ENCODE measurements around the gene AMBP. TPM values are rescaled to one million over a fixed set of nuclear protein-coding genes. Genes with fewer than 3 reads are reported as not detected.

Gene AMBP
- total and polyA plus RNA-seq, 2 of the 13 experiments (the other 11 are each of a cell fraction or from before 2014, with no cell fraction given) = 1,510 to 2,580 TPM

DNA sequence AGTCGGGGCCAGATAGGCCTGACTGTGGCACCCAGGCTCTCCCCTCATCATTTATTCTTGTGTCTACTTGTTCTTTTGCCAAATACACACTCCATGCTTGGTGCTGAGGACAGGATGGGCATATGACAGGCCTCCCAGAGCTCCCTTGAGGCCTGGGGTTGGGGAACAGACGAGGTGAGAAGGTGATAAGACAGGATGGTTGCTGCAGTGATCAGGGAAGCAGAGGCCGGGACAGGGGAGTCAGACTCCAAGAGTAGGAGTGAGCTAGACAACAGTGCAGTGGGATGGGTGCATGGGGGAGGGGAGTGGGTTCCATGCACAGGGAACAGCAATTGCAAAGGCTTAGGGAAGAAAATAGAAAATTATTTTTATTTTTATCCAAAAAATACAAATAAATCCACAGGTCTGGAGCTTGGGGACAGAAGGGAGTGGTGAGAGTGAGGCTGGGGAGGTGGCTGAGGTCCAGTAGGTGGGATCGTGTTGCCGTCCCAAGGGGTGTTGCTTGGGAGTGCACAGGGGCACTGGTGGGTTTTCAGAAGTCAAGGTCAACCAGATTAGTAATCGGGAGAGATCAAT, 3.4 kb upstream of the AMBP start (continued):
- TF ChIP-seq ARID2 (CRISPR knock-in tag; IDR thresholded peaks at IDR 0.05; ENCODE audit: borderline replicate concordance) (no peak), ZNF446 (CRISPR knock-in tag; IDR thresholded peaks at IDR 0.05) (0 out of 2 replicates have a peak, but pooled peaks have one; percentile 12), ZSCAN21 (CRISPR knock-in tag; IDR thresholded peaks at IDR 0.05; ENCODE audit: borderline replicate concordance) (peak; percentile 1; the same call in 1 of the 2 replicates), ZNF713 (CRISPR knock-in tag; IDR thresholded peaks at IDR 0.05) (no peak; the same call in 1 of the 2 replicates), NFKB2 (CRISPR knock-in tag; IDR thresholded peaks at IDR 0.05; ENCODE audit: borderline replicate concordance) (0 out of 2 replicates have a peak, but pooled peaks have one; percentile 44), ZC3H4 (CRISPR knock-in tag; IDR thresholded peaks at IDR 0.05; ENCODE audit: borderline replicate concordance) (peak; percentile 83; the same call in 1 of the 2 replicates), RBM39 (IDR thresholded peaks at IDR 0.05; ENCODE audit: low read depth, low read length, poor library complexity, severe bottlenecking) (peak; percentile 18), MAFF (IDR thresholded peaks at IDR 0.05; ENCODE audit: low read depth, low read length) (no peak), CHD4 (IDR thresholded peaks at IDR 0.05; ENCODE audit: borderline replicate concordance, low read length) (0 out of 2 replicates have a peak, but pooled peaks have one; percentile 41), ZNF274 (CRISPR knock-in tag; IDR thresholded peaks at IDR 0.05) (0 out of 2 replicates have a peak, but pooled peaks have one; percentile 4), TSC22D2 (CRISPR knock-in tag; IDR thresholded peaks at IDR 0.05; ENCODE audit: borderline replicate concordance) (no peak), ZNF781 (CRISPR knock-in tag; IDR thresholded peaks at IDR 0.05; ENCODE audit: borderline replicate concordance, not compliant biosample characterization) (no peak)
- TF ChIP-seq, protein P1, sequence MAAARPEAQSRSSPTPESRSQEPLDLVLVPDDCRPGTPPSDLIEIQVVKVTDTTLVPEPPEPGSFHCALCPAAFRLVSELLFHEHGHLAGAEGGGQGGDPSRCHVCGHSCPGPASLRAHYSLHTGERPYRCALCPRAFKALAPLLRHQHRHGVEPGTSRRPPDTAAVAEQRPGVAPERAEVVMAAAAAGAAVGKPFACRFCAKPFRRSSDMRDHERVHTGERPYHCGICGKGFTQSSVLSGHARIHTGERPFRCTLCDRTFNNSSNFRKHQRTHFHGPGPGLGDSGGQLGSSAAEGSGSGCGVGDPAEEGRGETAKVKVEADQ (CRISPR knock-in tag; IDR thresholded peaks at IDR 0.05; ENCODE audit: borderline replicate concordance) = no peak
- TF ChIP-seq, protein P2, sequence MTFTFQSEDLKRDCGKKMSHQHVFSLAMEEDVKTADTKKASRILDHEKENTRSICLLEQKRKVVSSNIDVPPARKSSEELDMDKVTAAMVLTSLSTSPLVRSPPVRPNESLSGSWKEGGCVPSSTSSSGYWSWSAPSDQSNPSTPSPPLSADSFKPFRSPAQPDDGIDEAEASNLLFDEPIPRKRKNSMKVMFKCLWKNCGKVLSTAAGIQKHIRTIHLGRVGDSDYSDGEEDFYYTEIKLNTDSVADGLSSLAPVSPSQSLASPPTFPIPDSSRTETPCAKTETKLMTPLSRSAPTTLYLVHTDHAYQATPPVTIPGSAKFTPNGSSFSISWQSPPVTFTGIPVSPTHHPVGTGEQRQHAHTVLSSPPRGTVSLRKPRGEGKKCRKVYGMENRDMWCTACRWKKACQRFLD (CRISPR knock-in tag; IDR thresholded peaks at IDR 0.05; ENCODE audit: borderline replicate concordance) = 0 out of 2 replicates have a peak, but pooled peaks have one; percentile 11
- TF ChIP-seq, protein P3, sequence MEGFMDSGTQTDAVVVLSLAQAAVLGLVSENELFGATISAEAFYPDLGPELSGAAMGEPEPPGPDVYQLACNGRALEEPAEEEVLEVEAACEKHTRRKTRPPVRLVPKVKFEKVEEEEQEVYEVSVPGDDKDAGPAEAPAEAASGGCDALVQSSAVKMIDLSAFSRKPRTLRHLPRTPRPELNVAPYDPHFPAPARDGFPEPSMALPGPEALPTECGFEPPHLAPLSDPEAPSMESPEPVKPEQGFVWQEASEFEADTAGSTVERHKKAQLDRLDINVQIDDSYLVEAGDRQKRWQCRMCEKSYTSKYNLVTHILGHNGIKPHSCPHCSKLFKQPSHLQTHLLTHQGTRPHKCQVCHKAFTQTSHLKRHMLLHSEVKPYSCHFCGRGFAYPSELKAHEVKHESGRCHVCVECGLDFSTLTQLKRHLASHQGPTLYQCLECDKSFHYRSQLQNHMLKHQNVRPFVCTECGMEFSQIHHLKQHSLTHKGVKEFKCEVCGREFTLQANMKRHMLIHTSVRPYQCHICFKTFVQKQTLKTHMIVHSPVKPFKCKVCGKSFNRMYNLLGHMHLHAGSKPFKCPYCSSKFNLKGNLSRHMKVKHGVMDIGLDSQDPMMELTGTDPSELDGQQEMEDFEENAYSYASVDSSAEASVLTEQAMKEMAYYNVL (CRISPR knock-in tag; IDR thresholded peaks at IDR 0.05; ENCODE audit: borderline replicate concordance) = no peak
- TF ChIP-seq, protein P4, sequence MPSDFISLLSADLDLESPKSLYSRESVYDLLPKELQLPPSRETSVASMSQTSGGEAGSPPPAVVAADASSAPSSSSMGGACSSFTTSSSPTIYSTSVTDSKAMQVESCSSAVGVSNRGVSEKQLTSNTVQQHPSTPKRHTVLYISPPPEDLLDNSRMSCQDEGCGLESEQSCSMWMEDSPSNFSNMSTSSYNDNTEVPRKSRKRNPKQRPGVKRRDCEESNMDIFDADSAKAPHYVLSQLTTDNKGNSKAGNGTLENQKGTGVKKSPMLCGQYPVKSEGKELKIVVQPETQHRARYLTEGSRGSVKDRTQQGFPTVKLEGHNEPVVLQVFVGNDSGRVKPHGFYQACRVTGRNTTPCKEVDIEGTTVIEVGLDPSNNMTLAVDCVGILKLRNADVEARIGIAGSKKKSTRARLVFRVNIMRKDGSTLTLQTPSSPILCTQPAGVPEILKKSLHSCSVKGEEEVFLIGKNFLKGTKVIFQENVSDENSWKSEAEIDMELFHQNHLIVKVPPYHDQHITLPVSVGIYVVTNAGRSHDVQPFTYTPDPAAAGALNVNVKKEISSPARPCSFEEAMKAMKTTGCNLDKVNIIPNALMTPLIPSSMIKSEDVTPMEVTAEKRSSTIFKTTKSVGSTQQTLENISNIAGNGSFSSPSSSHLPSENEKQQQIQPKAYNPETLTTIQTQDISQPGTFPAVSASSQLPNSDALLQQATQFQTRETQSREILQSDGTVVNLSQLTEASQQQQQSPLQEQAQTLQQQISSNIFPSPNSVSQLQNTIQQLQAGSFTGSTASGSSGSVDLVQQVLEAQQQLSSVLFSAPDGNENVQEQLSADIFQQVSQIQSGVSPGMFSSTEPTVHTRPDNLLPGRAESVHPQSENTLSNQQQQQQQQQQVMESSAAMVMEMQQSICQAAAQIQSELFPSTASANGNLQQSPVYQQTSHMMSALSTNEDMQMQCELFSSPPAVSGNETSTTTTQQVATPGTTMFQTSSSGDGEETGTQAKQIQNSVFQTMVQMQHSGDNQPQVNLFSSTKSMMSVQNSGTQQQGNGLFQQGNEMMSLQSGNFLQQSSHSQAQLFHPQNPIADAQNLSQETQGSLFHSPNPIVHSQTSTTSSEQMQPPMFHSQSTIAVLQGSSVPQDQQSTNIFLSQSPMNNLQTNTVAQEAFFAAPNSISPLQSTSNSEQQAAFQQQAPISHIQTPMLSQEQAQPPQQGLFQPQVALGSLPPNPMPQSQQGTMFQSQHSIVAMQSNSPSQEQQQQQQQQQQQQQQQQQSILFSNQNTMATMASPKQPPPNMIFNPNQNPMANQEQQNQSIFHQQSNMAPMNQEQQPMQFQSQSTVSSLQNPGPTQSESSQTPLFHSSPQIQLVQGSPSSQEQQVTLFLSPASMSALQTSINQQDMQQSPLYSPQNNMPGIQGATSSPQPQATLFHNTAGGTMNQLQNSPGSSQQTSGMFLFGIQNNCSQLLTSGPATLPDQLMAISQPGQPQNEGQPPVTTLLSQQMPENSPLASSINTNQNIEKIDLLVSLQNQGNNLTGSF (CRISPR knock-in tag; IDR thresholded peaks at IDR 0.05) = no peak
